Activated T-cell treated with anti-CD3 and anti-CD28 coated beads for 48 hours (primary cell): ENCODE data around the gene HRH4.
A peak's percentile ranks its signal among the peaks of the same experiment; 100 is the strongest.

Experiments
- DNase-seq: peaks from one replicate; pipeline ENCODE4 v3.0.0-alpha.2; 2020; ENCODE audit warnings: low read depth

HRH4 gene

GRCh38 chr18:24460388-24460787, at the start of gene HRH4:
HRH4 (plus strand) TSS chr18:24460637; CDS start chr18:24460729, 92 bp downstream.
- no peak for DNase-seq

GRCh38 chr18:24413148-24413547, 47.3 kb upstream of the HRH4 start:
- DNase-seq: no peak

GRCh38 chr18:24414349-24415003, 46.0 kb upstream of the HRH4 start:
- DNase-seq: peak; percentile 26

- no peak for DNase-seq
Observed at GRCh38 chr18:24417480-24417879, 43.0 kb upstream of the HRH4 start.

- no peak for DNase-seq
Observed at GRCh38 chr18:24420551-24420950, 39.9 kb upstream of the HRH4 start.

GRCh38 chr18:24421831-24422230, 38.6 kb upstream of the HRH4 start:
- DNase-seq: no peak

GRCh38 chr18:24426073-24426397, 34.4 kb upstream of the HRH4 start:
- DNase-seq: no peak

GRCh38 chr18:24426398-24427294, 33.8 kb upstream of the HRH4 start, which contains the start of gene IMPACT:
IMPACT (plus strand) TSS chr18:24426670; CDS start chr18:24426757, 87 bp downstream.
- DNase-seq: peak; percentile 77

GRCh38 chr18:24427484-24427883, 33.0 kb upstream of the HRH4 start:
- DNase-seq: no peak

GRCh38 chr18:24428709-24429108, 31.7 kb upstream of the HRH4 start:
- DNase-seq: no peak

- no peak for DNase-seq
Observed at GRCh38 chr18:24429188-24429587, 31.2 kb upstream of the HRH4 start.

GRCh38 chr18:24432618-24433017, 27.8 kb upstream of the HRH4 start:
- DNase-seq: no peak

GRCh38 chr18:24436939-24437338, 23.5 kb upstream of the HRH4 start:
- DNase-seq: no peak

GRCh38 chr18:24443870-24444269, 16.6 kb upstream of the HRH4 start:
- no peak for DNase-seq

GRCh38 chr18:24446453-24446852, 14.0 kb upstream of the HRH4 start:
- DNase-seq: no peak

- DNase-seq: no peak
Observed at GRCh38 chr18:24446953-24447538, 13.4 kb upstream of the HRH4 start.

GRCh38 chr18:24447961-24448360, 12.5 kb upstream of the HRH4 start:
- no peak for DNase-seq

- DNase-seq: no peak
Observed at GRCh38 chr18:24456549-24456948, 3.9 kb upstream of the HRH4 start.

- no peak for DNase-seq
Observed at GRCh38 chr18:24459772-24460171, 665 bp upstream of the HRH4 start.

- DNase-seq: no peak
Observed at GRCh38 chr18:24461996-24462395, 1.6 kb downstream of the HRH4 start.

- no peak for DNase-seq
Observed at GRCh38 chr18:24462838-24463775, 2.7 kb downstream of the HRH4 start.

- DNase-seq: no peak
Observed at GRCh38 chr18:24465486-24465885, 5.0 kb downstream of the HRH4 start.
